Kidney capillary endothelial cell (primary cell): ENCODE results near the gene TNFRSF6B.
A peak's percentile ranks its signal among the peaks of the same experiment; 100 is the strongest.

ENCODE experiments used
- DNase-seq: peaks from one replicate; pipeline ENCODE4 v3.0.0-alpha.2; 2018; ENCODE audit warnings: low spot score

TNFRSF6B gene

GRCh38 chr20:63739130-63740069 is 42.9 kb downstream of the TNFRSF6B start, which contains the start of gene SLC2A4RG:
Gene SLC2A4RG (plus strand): TSS chr20:63739776. CDS start chr20:63739913, 137 bp downstream.
- DNase-seq, result peak; percentile 58

GRCh38 chr20:63740070-63740626 is 43.7 kb downstream of the TNFRSF6B start:
- DNase-seq, result no peak

- peak; percentile 65 for DNase-seq
Measured at GRCh38 chr20:63740627-63741353, 44.3 kb downstream of the TNFRSF6B start.

- DNase-seq, result no peak
Measured at GRCh38 chr20:63741354-63741675, 44.9 kb downstream of the TNFRSF6B start.

GRCh38 chr20:63741676-63742380 is 45.4 kb downstream of the TNFRSF6B start:
- DNase-seq, result no peak

GRCh38 chr20:63742381-63743024 is 46.1 kb downstream of the TNFRSF6B start:
- no peak for DNase-seq

GRCh38 chr20:63743210-63743970 is 46.9 kb downstream of the TNFRSF6B start:
- DNase-seq, result no peak

- DNase-seq, result no peak
Measured at GRCh38 chr20:63744158-63744557, 47.7 kb downstream of the TNFRSF6B start.

- DNase-seq, result no peak
Measured at GRCh38 chr20:63744574-63745423, 48.3 kb downstream of the TNFRSF6B start.

- no peak for DNase-seq
Measured at GRCh38 chr20:63745424-63745805, 49.0 kb downstream of the TNFRSF6B start.

- no peak for DNase-seq
Measured at GRCh38 chr20:63745961-63746731, 49.7 kb downstream of the TNFRSF6B start.

GRCh38 chr20:63746751-63747315 is 50.4 kb downstream of the TNFRSF6B start:
- no peak for DNase-seq

GRCh38 chr20:63747622-63748069 is 51.2 kb downstream of the TNFRSF6B start:
- no peak for DNase-seq
